HG02981 (cell line): ENCODE data around the gene MAML2.

Source experiments
- ATAC-seq: cut with Tn5 transposase; IDR thresholded peaks from one replicate; pipeline ENCODE4 v1.9.1; 2021; ENCODE audit warnings: mild to moderate bottlenecking, moderate library complexity; ENCODE audit not compliant: unreplicated experiment

MAML2 gene

DNA sequence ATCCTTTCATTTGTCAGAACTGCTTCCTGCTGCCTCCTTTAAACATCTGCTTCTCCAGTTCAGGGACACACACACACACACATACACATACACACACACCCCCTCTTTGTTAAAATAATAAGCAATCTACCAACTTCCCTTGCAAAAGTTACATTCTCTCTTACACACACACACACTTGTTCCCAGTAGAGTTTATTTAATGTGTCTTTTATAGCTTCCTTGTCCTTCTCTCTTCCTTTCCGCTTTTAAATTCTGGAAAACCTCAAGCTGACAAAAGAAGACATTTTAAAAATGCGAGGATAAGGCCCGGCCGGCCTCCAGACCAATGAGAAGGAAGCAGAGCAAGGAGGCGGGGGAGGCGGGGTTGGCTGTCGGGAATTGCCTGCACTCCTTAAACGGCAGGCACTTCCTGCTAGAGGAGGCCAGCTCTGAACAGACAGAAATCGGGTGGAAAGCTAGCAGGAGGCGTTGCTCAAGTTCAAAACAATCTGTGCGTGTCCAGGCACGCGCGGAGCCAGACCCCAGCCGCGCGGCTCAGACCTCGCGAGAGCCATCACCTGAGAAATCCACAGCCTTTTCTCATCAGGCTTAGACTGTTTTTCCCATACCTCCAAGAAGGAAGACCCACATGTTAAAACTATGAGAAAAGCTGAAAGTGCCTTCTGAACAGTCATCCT, 99.9 kb downstream of the MAML2 start:
- peak; percentile 93 for ATAC-seq

- no peak for ATAC-seq
These were observed 100.7 kb downstream of the MAML2 start for GRCh38 chr11:96242191-96242847.

DNA sequence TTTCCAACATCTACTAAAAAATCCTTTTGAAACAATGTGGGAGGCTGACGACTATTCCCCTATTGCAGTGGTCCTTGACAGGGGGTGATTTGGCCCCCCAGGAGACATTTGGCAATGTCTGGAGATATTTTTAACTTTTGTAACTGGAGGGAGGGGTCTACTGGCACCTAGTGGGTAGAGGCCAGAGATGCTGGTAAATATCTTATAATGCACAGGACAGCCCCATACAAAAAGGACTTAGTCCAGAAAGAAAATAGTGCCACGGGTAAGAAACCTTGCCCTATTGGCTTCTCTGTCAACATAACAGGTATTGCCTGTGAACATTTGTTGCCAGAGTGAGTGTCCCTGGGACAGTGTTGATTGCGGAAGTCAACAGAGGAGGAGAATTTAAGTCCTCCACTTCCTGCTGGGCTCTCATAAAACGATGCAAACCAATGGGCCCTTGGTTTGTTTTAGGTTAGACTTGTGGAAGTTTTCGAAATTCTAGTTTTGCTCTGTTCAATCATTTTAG, 101.6 kb downstream of the MAML2 start:
- no peak for ATAC-seq

- ATAC-seq, result no peak
These were observed 104.3 kb downstream of the MAML2 start for GRCh38 chr11:96238563-96239135.

DNA sequence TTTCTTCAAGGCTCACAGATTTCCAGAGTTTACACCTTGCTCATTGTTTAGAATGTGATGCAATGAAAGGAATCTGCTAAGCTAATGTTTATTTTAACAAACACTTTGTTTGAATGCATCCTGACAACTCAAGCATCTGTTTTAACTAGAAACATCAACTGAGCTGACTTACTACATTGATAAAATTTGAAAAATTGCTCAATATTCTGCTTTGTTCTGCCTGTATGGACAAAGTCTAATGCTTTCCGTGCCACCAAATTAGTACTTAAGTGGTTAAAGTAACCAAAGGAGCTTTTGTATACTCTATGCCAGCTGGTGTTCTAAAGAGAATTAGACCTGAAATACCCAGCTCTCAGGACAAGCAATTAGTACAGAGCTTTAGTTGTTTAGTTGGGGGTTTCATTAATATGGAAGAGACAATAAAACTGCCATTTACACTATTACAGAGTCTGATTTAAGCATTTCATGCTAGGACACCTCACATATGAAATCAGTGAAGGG, 105.2 kb downstream of the MAML2 start:
- ATAC-seq, result no peak

- ATAC-seq, result peak; percentile 91
These were observed 107.2 kb downstream of the MAML2 start for GRCh38 chr11:96235751-96236150.

DNA sequence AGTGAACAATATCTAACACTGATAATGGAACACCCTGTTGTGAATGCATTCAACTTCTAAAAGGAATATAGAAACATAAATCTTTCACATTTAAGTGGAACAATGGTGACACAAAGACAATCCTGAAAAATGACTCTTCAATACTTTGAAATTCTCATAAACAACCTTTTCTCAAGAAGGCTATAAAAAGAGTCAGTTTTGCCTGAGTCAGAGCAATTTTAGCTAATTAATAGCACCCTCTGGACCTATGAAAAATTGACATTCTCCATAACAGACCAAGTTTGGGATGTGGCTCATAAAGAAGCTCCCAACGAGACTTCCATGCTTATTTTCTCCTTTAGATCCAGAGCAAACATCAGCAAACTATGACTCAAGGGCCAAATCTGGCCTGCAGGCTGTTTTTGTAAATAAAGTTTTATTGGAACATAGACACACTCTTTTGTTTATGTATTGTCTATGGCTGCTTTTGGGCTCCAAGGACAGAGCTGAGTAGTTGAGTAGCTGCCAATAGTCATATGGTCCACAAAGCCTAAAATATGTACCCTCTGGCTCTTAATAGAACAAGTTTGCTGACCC, 108.0 kb downstream of the MAML2 start:
- ATAC-seq, result no peak

GRCh38 chr11:96232132-96232531, 110.9 kb downstream of the MAML2 start:
- ATAC-seq, result no peak

DNA sequence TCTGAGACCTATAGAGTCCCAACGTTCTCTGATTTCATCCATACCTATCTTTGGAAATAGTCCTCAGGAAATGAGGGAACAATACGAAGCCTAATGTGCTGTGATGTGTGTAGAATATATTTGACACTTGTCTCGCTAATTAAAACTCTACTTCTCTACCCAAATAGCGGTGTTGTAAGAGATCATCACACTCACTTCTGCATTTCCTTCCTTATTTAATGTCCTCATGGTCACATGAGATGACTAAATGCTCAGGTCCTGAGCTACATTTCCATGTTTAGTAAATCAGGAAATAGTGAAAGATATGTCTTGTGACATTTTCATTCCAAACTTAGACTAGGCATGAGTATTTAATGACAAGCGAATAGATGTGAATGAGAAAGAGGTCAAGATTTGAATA, 112.3 kb downstream of the MAML2 start:
- ATAC-seq, result no peak

- no peak for ATAC-seq
These were observed 113.5 kb downstream of the MAML2 start for GRCh38 chr11:96229354-96229977.

DNA sequence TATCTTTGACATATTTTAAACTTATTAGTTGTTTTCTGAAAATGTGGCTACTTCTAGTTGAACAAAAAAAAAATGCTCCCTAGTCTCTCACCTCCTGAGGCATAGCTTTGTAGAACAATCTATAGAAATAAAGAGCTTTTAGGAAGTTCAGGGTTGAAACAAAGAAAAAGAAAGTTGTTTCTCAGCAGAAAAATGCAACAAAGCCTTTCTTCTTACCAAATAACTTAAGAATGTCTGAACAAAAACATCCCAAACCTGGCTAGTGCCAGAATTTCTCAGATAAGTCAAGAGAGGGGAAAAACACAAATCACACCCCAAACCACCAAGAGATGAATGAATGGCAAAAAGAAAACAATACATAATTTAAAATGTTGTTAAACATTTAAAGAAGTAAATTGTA, 114.1 kb downstream of the MAML2 start:
- ATAC-seq, result no peak

GRCh38 chr11:96228473-96228891, 114.5 kb downstream of the MAML2 start:
- no peak for ATAC-seq

DNA sequence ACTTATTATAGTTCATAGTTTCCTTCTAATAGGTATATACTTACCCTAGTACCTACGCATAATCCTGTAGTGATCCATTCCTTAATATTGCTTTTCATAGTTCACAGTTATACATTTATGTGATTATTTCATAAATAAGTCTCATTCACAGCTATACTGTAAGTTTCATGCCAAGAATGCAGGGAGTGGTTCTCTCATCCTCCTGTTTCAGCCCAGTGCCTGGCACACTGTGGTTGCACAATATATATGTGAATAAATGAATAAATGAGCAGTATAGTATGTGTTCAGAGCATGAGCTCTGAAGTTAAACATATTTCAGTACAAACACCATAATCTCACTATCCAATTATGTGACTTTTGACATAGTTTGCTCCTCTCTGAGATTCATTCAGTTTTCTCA, 115.8 kb downstream of the MAML2 start:
- ATAC-seq, result no peak

- ATAC-seq, result no peak
These were observed 119.9 kb downstream of the MAML2 start for GRCh38 chr11:96223083-96223482.

DNA sequence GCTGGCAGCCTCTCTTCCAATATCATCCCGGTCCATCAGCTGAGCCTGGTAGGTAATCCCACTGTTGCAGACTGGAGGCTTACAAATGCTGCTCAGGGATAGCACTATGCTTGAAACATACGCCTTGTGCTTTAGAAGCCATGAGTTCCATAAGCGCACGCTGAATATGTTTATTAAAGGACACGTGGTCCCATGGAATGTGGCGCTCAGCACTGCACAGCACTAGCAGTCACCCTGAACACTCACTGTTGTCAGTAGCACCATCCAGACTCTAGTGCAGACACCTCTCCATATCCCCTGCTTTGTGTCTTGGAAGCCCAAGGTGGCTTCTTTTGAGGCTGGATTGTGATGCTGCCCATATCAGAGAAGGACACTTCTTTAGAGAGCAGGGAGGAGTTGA, 120.9 kb downstream of the MAML2 start:
- no peak for ATAC-seq

- no peak for ATAC-seq
These were observed 121.5 kb downstream of the MAML2 start for GRCh38 chr11:96221244-96222070.

- no peak for ATAC-seq
These were observed 122.9 kb downstream of the MAML2 start for GRCh38 chr11:96219981-96220623.

DNA sequence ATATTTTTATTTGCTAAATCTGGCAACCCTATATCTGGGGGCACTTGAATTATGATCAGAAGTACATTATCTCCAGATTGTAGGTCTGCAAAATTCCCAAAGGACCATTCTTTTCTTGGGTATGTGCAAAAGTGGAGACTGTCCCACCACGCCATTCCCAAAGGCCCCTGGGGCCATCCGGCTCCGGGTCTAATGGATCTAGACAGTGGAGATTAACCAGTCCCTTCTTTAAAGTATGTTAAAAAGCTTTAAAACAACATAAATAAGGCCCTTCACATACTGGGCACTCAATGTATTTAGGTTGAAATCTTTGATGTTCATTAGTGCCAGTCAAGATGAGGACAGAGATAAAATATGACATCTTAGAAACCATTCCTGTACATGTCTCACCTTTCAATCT, 124.1 kb downstream of the MAML2 start:
- no peak for ATAC-seq

- ATAC-seq, result no peak
These were observed 125.0 kb downstream of the MAML2 start for GRCh38 chr11:96218006-96218405.

GRCh38 chr11:96217206-96217605, 125.8 kb downstream of the MAML2 start:
- ATAC-seq, result no peak
